Nucleus accumbens (tissue), 56 donors: ENCODE measurements around the gene CTCFL.
A peak's percentile ranks its signal among the peaks of the same experiment; 100 is the strongest.

ENCODE experiments used
- DNase-seq, 56 donors: peaks; one replicate each; lab custom pipeline; 2025; lab: John Stamatoyannopoulos, UW

CTCFL gene

GRCh38 chr20:57537822-57538221 lies 12.9 kb upstream of the CTCFL start:
- DNase-seq, result no peak

- DNase-seq, result no peak
Observed at GRCh38 chr20:57536771-57537724, 12.1 kb upstream of the CTCFL start.

- no peak for DNase-seq
Observed at GRCh38 chr20:57536120-57536708, 11.3 kb upstream of the CTCFL start.

GRCh38 chr20:57535297-57535696 lies 10.4 kb upstream of the CTCFL start:
- DNase-seq, result no peak

- no peak for DNase-seq
Observed at GRCh38 chr20:57532104-57532503, 7.2 kb upstream of the CTCFL start.

GRCh38 chr20:57530327-57530981 lies 5.5 kb upstream of the CTCFL start:
- no peak for DNase-seq

GRCh38 chr20:57529810-57530209 lies 4.9 kb upstream of the CTCFL start:
- DNase-seq, result no peak

GRCh38 chr20:57529160-57529585 lies 4.2 kb upstream of the CTCFL start:
- DNase-seq, result no peak

- DNase-seq, result no peak
Observed at GRCh38 chr20:57528148-57528547, 3.2 kb upstream of the CTCFL start.

GRCh38 chr20:57527728-57528127 lies 2.8 kb upstream of the CTCFL start:
- DNase-seq, result no peak

GRCh38 chr20:57526885-57527460 lies 2.0 kb upstream of the CTCFL start:
- DNase-seq, result no peak

GRCh38 chr20:57526087-57526884 lies 1.3 kb upstream of the CTCFL start:
- DNase-seq, result no peak

GRCh38 chr20:57525328-57526086 lies 567 bp upstream of the CTCFL start:
- no peak for DNase-seq

- DNase-seq, result no peak
Observed at GRCh38 chr20:57523782-57524181, 1.2 kb downstream of the CTCFL start.

GRCh38 chr20:57522380-57523140 lies 2.4 kb downstream of the CTCFL start:
- no peak for DNase-seq

- DNase-seq, result no peak
Observed at GRCh38 chr20:57517904-57518303, 7.0 kb downstream of the CTCFL start.

- DNase-seq, result peak in 48 of 56 donors; percentile 12 to 85 (median 51)
Observed at GRCh38 chr20:57514273-57514751, 10.6 kb downstream of the CTCFL start.

- no peak for DNase-seq
Observed at GRCh38 chr20:57513199-57513598, 11.7 kb downstream of the CTCFL start.
